ENCODE measurements around the gene TCERG1.

GRCh38 chr5:146529984-146530383 is 82.9 kb downstream of the TCERG1 start:
- TF ChIP-seq CTCF (conservative IDR thresholded peaks at IDR 0.05) (no peak), EZH2 (IDR thresholded peaks at IDR 0.05; ENCODE audit: low read depth) (no peak)
